HCT116 (cell line): Measurements from ENCODE around the gene JPH3. TPM values are rescaled to one million over a fixed set of nuclear protein-coding genes. Genes with fewer than 3 reads are reported as not detected.

ENCODE experiments used
- ATAC-seq: fragments of 200-7000 bp; cut with Tn5 transposase; 2 replicates; pipeline ENCODE4 v1.9.1; 2020; ENCODE audit warnings: mild to moderate bottlenecking, moderate library complexity
- BruUV-seq: library from RNA; stranded (reverse); fragments of 400-500 nt; replicated peaks from 2 replicates; lab custom pipeline; 2021; lab: Mats Ljungman, UMichigan
- CTCF ChIA-PET: fragments of 300-600 bp; sonication (Branson Sonifier 250); formaldehyde crosslinking; loops from one replicate; lab custom pipeline; 2021; ENCODE audit warnings: antibody characterized with exemption; lab: Charles Lee
- POLR2A ChIA-PET: fragments of 300-600, 350-600 bp; sonication (Branson Sonifier 250); formaldehyde crosslinking; loops from one replicate; lab custom pipeline; 2021; ENCODE audit warnings: antibody characterized with exemption; lab: Charles Lee
- RAD21 ChIA-PET, 2 experiments: fragments of 300-600 bp; sonication (Branson Sonifier 250); formaldehyde crosslinking; loops; one replicate each; lab custom pipeline; 2023; ENCODE audit warnings: low total read pairs in 2 of 2; ENCODE audit not compliant: uncharacterized antibody in 2 of 2, unreplicated experiment in 2 of 2, low non-redundant PET in 1 of 2; lab: Charles Lee
- DNase-seq: peaks from one replicate; pipeline ENCODE4 v3.0.0-alpha.2; 2010; ENCODE audit warnings: low read depth, low spot score
- H2AFZ ChIP-seq: fragments of 200-600 bp; shearing (Covaris generic), sonication (generic); 2 replicates; pipeline ENCODE4 v1.6.1; 2017; ENCODE audit warnings: low read depth, mixed run types, mixed read lengths, antibody characterized with exemption, low read length; ENCODE audit not compliant: poor library complexity, severe bottlenecking
- H3K27ac ChIP-seq: 2 replicates; pipeline ENCODE4 v1.5.1; 2012; ENCODE audit warnings: low read depth, low read length
- H3K27me3 ChIP-seq: fragments of 200-600 bp; sonication (generic); 2 replicates; pipeline ENCODE4 v1.6.1; 2016; ENCODE audit warnings: mixed run types, low read length, mixed read lengths; ENCODE audit not compliant: insufficient read depth
- H3K36me3 ChIP-seq, 2 experiments: fragments of 200-500 bp in 1 of 2; fragments of 200-600 bp in 1 of 2; sonication (Bioruptor generic) in 1 of 2; sonication (generic) in 1 of 2; 2 replicates each; pipeline versions ENCODE4 v1.5.1 to v1.6.1; 2014 to 2016; ENCODE audit warnings: low read length in 2 of 2, inconsistent platforms in 1 of 2, mixed read lengths in 1 of 2, mixed run types in 1 of 2; ENCODE audit not compliant: insufficient read depth in 2 of 2, control insufficient read depth in 1 of 2
- H3K4me1 ChIP-seq, 2 experiments: fragments of 200-600 bp in 1 of 2; sonication (generic) in 1 of 2; 2 replicates each; pipeline versions ENCODE4 v1.5.1 to v1.6.1; 2012 to 2017; ENCODE audit warnings: low read length in 2 of 2, inconsistent platforms in 1 of 2, mild to moderate bottlenecking in 1 of 2, mixed read lengths in 1 of 2, mixed run types in 1 of 2, moderate library complexity in 1 of 2; ENCODE audit not compliant: insufficient read depth in 2 of 2, control insufficient read depth in 1 of 2
- H3K4me2 ChIP-seq: fragments of 200-600 bp; sonication (generic); 2 replicates; pipeline ENCODE4 v1.6.1; 2017; ENCODE audit warnings: mixed run types, low read length, mixed read lengths
- H3K4me3 ChIP-seq, 2 experiments: fragments of 200-600 bp in 1 of 2; sonication (generic) in 1 of 2; replicated peaks in 1 of 2; 2 replicates each; pipeline ENCODE4 v1.5.1; 2011 to 2016; ENCODE audit warnings: low read length in 2 of 2, control low read depth in 1 of 2, low read depth in 1 of 2, mild to moderate bottlenecking in 1 of 2, mixed read lengths in 1 of 2, mixed run types in 1 of 2
- H3K79me2 ChIP-seq: fragments of 200-600 bp; sonication (generic); 2 replicates; pipeline ENCODE4 v1.6.1; 2017; ENCODE audit warnings: mild to moderate bottlenecking, mixed run types, low read length, moderate library complexity, mixed read lengths; ENCODE audit not compliant: insufficient read depth
- H3K9ac ChIP-seq: fragments of 200-600 bp; sonication (generic); 2 replicates; pipeline ENCODE4 v1.6.1; 2016; ENCODE audit warnings: low read length, mixed read lengths
- H3K9me2 ChIP-seq: fragments of 200-600 bp; sonication (generic), shearing (Covaris generic); 2 replicates; pipeline ENCODE4 v1.6.1; 2017; ENCODE audit warnings: mixed run types, mild to moderate bottlenecking, moderate library complexity; ENCODE audit not compliant: insufficient read depth
- H3K9me3 ChIP-seq, 2 experiments: fragments of 200-500 bp in 1 of 2; fragments of 200-600 bp in 1 of 2; sonication (Bioruptor generic) in 1 of 2; sonication (generic) in 1 of 2; 2 replicates each; pipeline ENCODE4 v1.6.1; 2014 to 2017; ENCODE audit warnings: low read length in 2 of 2, mixed read lengths in 2 of 2, inconsistent platforms in 1 of 2, low read depth in 1 of 2, mild to moderate bottlenecking in 1 of 2, mixed run types in 1 of 2, moderate library complexity in 1 of 2; ENCODE audit not compliant: control insufficient read depth in 1 of 2, insufficient read depth in 1 of 2
- H4K20me1 ChIP-seq: fragments of 200-600 bp; sonication (generic), shearing (Covaris generic); 2 replicates; pipeline ENCODE4 v1.6.1; 2017; ENCODE audit warnings: mixed run types, mild to moderate bottlenecking, moderate library complexity; ENCODE audit not compliant: insufficient read depth
- CBX3 ChIP-seq: IDR thresholded peaks from 2 replicates; pipeline ENCODE4 v1.6.1; 2012; ENCODE audit warnings: low read depth
- CTCF ChIP-seq, 3 experiments: fragments of 200-600 bp in 1 of 3; sonication (generic) in 1 of 3; IDR thresholded peaks in 2 of 3; conservative IDR thresholded peaks in 1 of 3; 2 replicates each; pipeline ENCODE4 v1.5.1; 2012 to 2017; ENCODE audit warnings: low read depth in 2 of 3, low read length in 2 of 3, antibody characterized with exemption in 1 of 3, borderline replicate concordance in 1 of 3, control low read depth in 1 of 3, mild to moderate bottlenecking in 1 of 3, mixed read lengths in 1 of 3, mixed run types in 1 of 3, moderate library complexity in 1 of 3; ENCODE audit not compliant: insufficient read depth in 1 of 3
- ELF1 ChIP-seq: IDR thresholded peaks from 2 replicates; pipeline ENCODE4 v1.6.1; 2012; ENCODE audit warnings: low read depth, borderline replicate concordance
- EZH2 ChIP-seq: fragments of 200-600 bp; sonication (generic); IDR thresholded peaks from 2 replicates; pipeline ENCODE4 v1.6.1; 2017; ENCODE audit warnings: antibody characterized with exemption, mixed run types
- POLR2AphosphoS5 ChIP-seq: IDR thresholded peaks from 2 replicates; pipeline ENCODE4 v1.6.1; 2011; ENCODE audit warnings: mild to moderate bottlenecking, low read depth, low read length, moderate library complexity
- RAD21 ChIP-seq: IDR thresholded peaks from 2 replicates; pipeline ENCODE4 v1.6.1; 2012; ENCODE audit warnings: low read depth, mild to moderate bottlenecking
- SP1 ChIP-seq: IDR thresholded peaks from 2 replicates; pipeline ENCODE4 v1.6.1; 2012; ENCODE audit warnings: low read depth
- intact Hi-C: fragments of 100-400 bp; cut with micrococcal nuclease; formaldehyde crosslinking; loops from 2 replicates; pipeline ENCODE4 v1.10.0; 2022
- total RNA-seq: library from RNA; stranded (reverse); gene quantifications from one replicate; pipeline ENCODE4 v1.2.1, GENCODE V29; 2021; ENCODE audit not compliant: unreplicated experiment

JPH3 gene
- total RNA-seq, 1 experiment from 2014 or later: 0.10 TPM

- DNase-seq (no peak), ATAC-seq (no peak)
- Histone ChIP-seq H3K4me3 (no peak overlapping the region), H4K20me1 (peaks cover 3% of the 10 kb centered on the region; the same call in 1 of the 2 replicates), H3K9ac (no peak overlapping the region), H3K36me3 (peaks cover 9 to 37% of the 10 kb centered on the region in 2 experiments), H3K4me1 (no peaks in the 10 kb centered on the region), H3K27ac (no peak overlapping the region), H3K79me2 (peaks cover 61% of the 10 kb centered on the region; the same call in 1 of the 2 replicates), H3K9me3 (no peaks in the 10 kb centered on the region), H3K27me3 (no peaks in the 10 kb centered on the region), H3K4me2 (no peak overlapping the region), H2AFZ (no peak overlapping the region), H3K9me2 (no peaks in the 10 kb centered on the region)
- BruUV-seq: no TSS peak
- POLR2A ChIA-PET: no interaction called here
- RAD21 ChIA-PET: no interaction called here
- TF ChIP-seq EZH2: no peak
- no peak for TF ChIP-seq ELF1
- TF ChIP-seq RAD21: no peak
- no peak for TF ChIP-seq CTCF (IDR thresholded peaks at IDR 0.05 in 2 of 3, conservative IDR thresholded peaks at IDR 0.05 in 1 of 3; ENCODE audit: borderline replicate concordance in 1 of 3, insufficient read depth in 1 of 3, low read depth in 2 of 3, low read length in 2 of 3)
- no peak for TF ChIP-seq SP1
- TF ChIP-seq CBX3: no peak
- TF ChIP-seq POLR2AphosphoS5: no peak
- CTCF ChIA-PET: no interaction called here
- intact Hi-C loops: no loop called here
Measured at GRCh38 chr16:87724490-87725291, 122.4 kb downstream of the JPH3 start.
